H1 (cell line): ENCODE results near the gene NEDD9. TPM values are rescaled to one million over a fixed set of nuclear protein-coding genes. Genes with fewer than 3 reads are reported as not detected.

ENCODE experiments used
- CTCF ChIA-PET: fragments of 300-600 bp; sonication (Branson Sonifier 250); formaldehyde crosslinking; loops from one replicate; lab custom pipeline; 2021; ENCODE audit not compliant: partially characterized antibody; lab: Charles Lee
- POLR2A ChIA-PET: fragments of 300-600 bp; sonication (Branson Sonifier 250); formaldehyde crosslinking; loops from one replicate; lab custom pipeline; 2021; ENCODE audit warnings: inconsistent platforms; ENCODE audit not compliant: partially characterized antibody; lab: Charles Lee
- DNase-seq, 2 experiments: peaks; one replicate each; pipeline versions ENCODE4 v3.0.0 to v3.0.0-alpha.2; 2010 to 2022; ENCODE audit warnings: low spot score in 2 of 2, low read depth in 1 of 2, mixed read lengths in 1 of 2
- FAIRE-seq: peaks from 2 replicates; lab custom pipeline; 2011; peaks lifted over from hg19 to GRCh38; lab: Jason Lieb, UNC
- H2AFZ ChIP-seq: 2 replicates; pipeline ENCODE4 v1.8.1; 2012; ENCODE audit warnings: low read length, inconsistent platforms
- H2AK5ac ChIP-seq: 2 replicates; pipeline ENCODE4 v1.6.1; 2013; ENCODE audit warnings: low read depth, low read length
- H2BK120ac ChIP-seq: replicated peaks from 2 replicates; pipeline ENCODE3; 2013; ENCODE audit warnings: low read depth, low read length, inconsistent platforms
- H2BK12ac ChIP-seq: 2 replicates; pipeline ENCODE4 v1.6.1; 2013; ENCODE audit warnings: low read depth, low read length
- H2BK15ac ChIP-seq: 2 replicates; pipeline ENCODE4 v1.6.1; 2013; ENCODE audit warnings: low read length
- H2BK20ac ChIP-seq: 2 replicates; pipeline ENCODE4 v1.6.1; 2013; ENCODE audit warnings: low read length
- H2BK5ac ChIP-seq: 2 replicates; pipeline ENCODE4 v1.6.1; 2013; ENCODE audit warnings: low read depth, low read length
- H3K14ac ChIP-seq: 2 replicates; pipeline ENCODE4 v1.6.1; 2013; ENCODE audit warnings: inconsistent platforms; ENCODE audit not compliant: insufficient read length
- H3K18ac ChIP-seq: 2 replicates; pipeline ENCODE4 v1.6.1; 2013; ENCODE audit warnings: low read length; ENCODE audit errors: extremely low read depth
- H3K23ac ChIP-seq: 2 replicates; pipeline ENCODE4 v1.6.1; 2013; ENCODE audit warnings: inconsistent platforms; ENCODE audit not compliant: insufficient read length
- H3K23me2 ChIP-seq: 2 replicates; pipeline ENCODE4 v1.6.1; 2013; ENCODE audit warnings: low read depth, low read length
- H3K27ac ChIP-seq: 2 replicates; pipeline ENCODE4 v1.6.1; 2011; ENCODE audit warnings: low read depth, low read length, inconsistent platforms
- H3K27me3 ChIP-seq, 4 experiments: replicated peaks in 1 of 4; 1 replicate in 1 of 4; 2 replicates in 3 of 4; pipeline versions ENCODE4 v1.6.1 to v1.8.1; 2011 to 2013; ENCODE audit warnings: low read length in 3 of 4, mild to moderate bottlenecking in 3 of 4, inconsistent platforms in 2 of 4, mixed read lengths in 2 of 4, moderate library complexity in 1 of 4; ENCODE audit not compliant: control insufficient read depth in 3 of 4, insufficient read depth in 3 of 4; ENCODE audit errors: extremely low read depth in 1 of 4
- H3K36me3 ChIP-seq, 4 experiments: 2 replicates each; pipeline versions ENCODE4 v1.6.1 to v1.8.1; 2011 to 2013; ENCODE audit warnings: mild to moderate bottlenecking in 4 of 4, low read length in 3 of 4, moderate library complexity in 2 of 4, control low read depth in 1 of 4, inconsistent platforms in 1 of 4; ENCODE audit not compliant: insufficient read depth in 4 of 4, control insufficient read depth in 2 of 4
- H3K4ac ChIP-seq: replicated peaks from 2 replicates; pipeline ENCODE3; 2013; ENCODE audit warnings: low read length, low read depth, mixed read lengths, inconsistent platforms; ENCODE audit not compliant: insufficient read length
- H3K4me1 ChIP-seq, 4 experiments: replicated peaks in 1 of 4; 1 replicate in 1 of 4; 2 replicates in 3 of 4; pipeline versions ENCODE4 v1.6.1 to v1.8.1; 2011 to 2013; ENCODE audit warnings: low read length in 3 of 4, inconsistent platforms in 2 of 4, mixed read lengths in 1 of 4; ENCODE audit not compliant: insufficient read depth in 4 of 4, control insufficient read depth in 3 of 4
- H3K4me2 ChIP-seq, 2 experiments: 2 replicates each; pipeline versions ENCODE4 v1.6.1 to v1.8.1; 2011 to 2013; ENCODE audit warnings: low read depth in 2 of 2, low read length in 2 of 2, control low read depth in 1 of 2, inconsistent platforms in 1 of 2, mild to moderate bottlenecking in 1 of 2; ENCODE audit not compliant: insufficient read depth in 1 of 2
- H3K4me3 ChIP-seq, 4 experiments: fragments of 200-600, 300-600 bp in 1 of 4; sonication (generic), shearing (Covaris generic), sonication (Bioruptor Twin) in 1 of 4; 2 replicates each; pipeline versions ENCODE4 v1.5.1 to v1.8.1; 2011 to 2016; ENCODE audit warnings: low read length in 4 of 4, low read depth in 3 of 4, control low read depth in 2 of 4, inconsistent platforms in 2 of 4, mild to moderate bottlenecking in 2 of 4, mixed read lengths in 1 of 4, moderate library complexity in 1 of 4; ENCODE audit not compliant: insufficient read depth in 2 of 4; ENCODE audit errors: extremely low read depth in 1 of 4
- H3K56ac ChIP-seq: replicated peaks from 2 replicates; pipeline ENCODE3; 2013; ENCODE audit warnings: low read depth, mild to moderate bottlenecking, mixed read lengths, low read length, inconsistent platforms; ENCODE audit not compliant: insufficient read length
- H3K79me1 ChIP-seq: 2 replicates; pipeline ENCODE4 v1.6.1; 2013; ENCODE audit warnings: low read depth, low read length, control low read depth
- H3K79me2 ChIP-seq, 2 experiments: 2 replicates each; pipeline versions ENCODE4 v1.6.1 to v1.8.1; 2012 to 2013; ENCODE audit warnings: low read length in 2 of 2, mild to moderate bottlenecking in 2 of 2, inconsistent platforms in 1 of 2; ENCODE audit not compliant: insufficient read depth in 2 of 2, control insufficient read depth in 1 of 2
- H3K9ac ChIP-seq, 4 experiments: replicated peaks in 1 of 4; 1 replicate in 1 of 4; 2 replicates in 3 of 4; pipeline versions ENCODE4 v1.6.1 to v1.8.1; 2011 to 2013; ENCODE audit warnings: low read depth in 3 of 4, low read length in 3 of 4, control low read depth in 2 of 4, mild to moderate bottlenecking in 2 of 4, moderate library complexity in 2 of 4, inconsistent platforms in 1 of 4; ENCODE audit errors: extremely low read depth in 1 of 4
- H3K9me3 ChIP-seq, 2 experiments: 2 replicates each; pipeline versions ENCODE4 v1.6.1 to v1.8.1; 2012 to 2013; ENCODE audit warnings: mild to moderate bottlenecking in 2 of 2, moderate library complexity in 2 of 2, control low read depth in 1 of 2, inconsistent platforms in 1 of 2, low read depth in 1 of 2, low read length in 1 of 2, mixed read lengths in 1 of 2; ENCODE audit not compliant: insufficient read depth in 2 of 2
- H4K20me1 ChIP-seq, 2 experiments: replicated peaks in 1 of 2; 2 replicates each; pipeline versions ENCODE3 to v1.8.1; 2011 to 2013; ENCODE audit warnings: inconsistent platforms in 2 of 2, low read length in 2 of 2, mild to moderate bottlenecking in 1 of 2; ENCODE audit not compliant: insufficient read depth in 2 of 2, control insufficient read depth in 1 of 2
- H4K5ac ChIP-seq: 2 replicates; pipeline ENCODE4 v1.6.1; 2013; ENCODE audit warnings: low read length, low read depth, mixed read lengths, inconsistent platforms; ENCODE audit not compliant: insufficient read length
- H4K8ac ChIP-seq: 2 replicates; pipeline ENCODE4 v1.8.0; 2013; ENCODE audit warnings: mild to moderate bottlenecking, moderate library complexity, low read length, inconsistent platforms; ENCODE audit not compliant: insufficient read depth; ENCODE audit errors: extremely low read depth
- H4K91ac ChIP-seq: replicated peaks from 2 replicates; pipeline ENCODE3; 2013; ENCODE audit warnings: low read length, mixed read lengths, inconsistent platforms; ENCODE audit not compliant: insufficient read length
- ASH2L ChIP-seq: fragments of 200-600, 300-600 bp; sonication (generic); IDR thresholded peaks from one replicate; pipeline ENCODE4 v1.7.1; 2017; ENCODE audit warnings: low read length
- BCL11A ChIP-seq, 2 experiments: IDR thresholded peaks; one replicate each; pipeline ENCODE4 v1.6.1; 2011; ENCODE audit warnings: low read depth in 2 of 2, low read length in 2 of 2, mild to moderate bottlenecking in 2 of 2
- CHD1 ChIP-seq: IDR thresholded peaks from 2 replicates; pipeline ENCODE4 v1.6.1; 2012; ENCODE audit warnings: low read depth, low read length, improper control_type of control experiment
- FOSL1 ChIP-seq: IDR thresholded peaks from 2 replicates; pipeline ENCODE4 v1.6.1; 2011; ENCODE audit warnings: mild to moderate bottlenecking, low read depth, low read length, moderate library complexity; ENCODE audit not compliant: insufficient read depth
- GABPA ChIP-seq: IDR thresholded peaks from 2 replicates; pipeline ENCODE4 v1.6.1; 2011; ENCODE audit warnings: mild to moderate bottlenecking, low read length, moderate library complexity, borderline replicate concordance; ENCODE audit not compliant: insufficient read depth
- GTF2F1 ChIP-seq: IDR thresholded peaks from 2 replicates; pipeline ENCODE4 v1.6.1; 2012; ENCODE audit warnings: low read depth, low read length, improper control_type of control experiment, borderline replicate concordance
- JUN ChIP-seq: IDR thresholded peaks from 2 replicates; pipeline ENCODE4 v1.6.1; 2011; ENCODE audit warnings: low read depth, mild to moderate bottlenecking, improper control_type of control experiment, low read length
- JUND ChIP-seq: IDR thresholded peaks from 2 replicates; pipeline ENCODE4 v1.6.1; 2011; ENCODE audit warnings: mild to moderate bottlenecking, improper control_type of control experiment, low read length
- MAFK ChIP-seq: IDR thresholded peaks from 2 replicates; pipeline ENCODE4 v1.6.1; 2012; ENCODE audit warnings: low read depth, mild to moderate bottlenecking, improper control_type of control experiment, low read length
- RXRA ChIP-seq: IDR thresholded peaks from 2 replicates; pipeline ENCODE4 v1.6.1; 2011; ENCODE audit warnings: low read depth, mild to moderate bottlenecking, low read length, moderate library complexity; ENCODE audit not compliant: insufficient read depth
- USF2 ChIP-seq: IDR thresholded peaks from 2 replicates; pipeline ENCODE4 v1.6.1; 2011; ENCODE audit warnings: low read length, improper control_type of control experiment
- YY1 ChIP-seq: IDR thresholded peaks from 2 replicates; pipeline ENCODE4 v1.6.1; 2011; ENCODE audit warnings: low read depth, mild to moderate bottlenecking, low read length
- WGBS, 2 experiments: shearing (Covaris generic) in 1 of 2; methylation state at CpG; one replicate each; pipeline versions ENCODE4 v1.1.6 to v1.1.7; 2013 to 2015; ENCODE audit warnings: low lambda C conversion rate in 2 of 2, mixed read lengths in 2 of 2, inconsistent platforms in 1 of 2, low coverage in 1 of 2, missing lambda C conversion rate in 1 of 2; ENCODE audit not compliant: insufficient replicate concordance in 2 of 2, insufficient coverage in 1 of 2, insufficient read length in 1 of 2; ENCODE audit errors: extremely low coverage in 1 of 2, missing lambda C conversion rate in 1 of 2; 5-methylcytosine and 5-hydroxymethylcytosine counted together
- polyA plus RNA-seq, 7 experiments: library from polyadenylated mRNA; depleted of rRNA in 3 of 7; stranded (reverse) in 5 of 7; unstranded in 2 of 7; fragments of >200 nt in 5 of 7; fragments of 200-250 nt in 2 of 7; gene quantifications; 1 replicate in 5 of 7; 2 replicates in 1 of 7; 4 replicates in 1 of 7; pipeline versions ENCODE4 v1.2.1 to v1.2.3, GENCODE V29; 2011 to 2013; ENCODE audit warnings: missing spikeins in 2 of 7, mixed read lengths in 2 of 7
- total RNA-seq: library from RNA; stranded (reverse); fragmentation: NEBNext Ultra II Directional; extraction: Animal tissue kit (Norgen Biotek cat#: 25700); gene quantifications from 2 replicates; pipeline ENCODE4 v1.2.1, GENCODE V29; 2021

Gene NEDD9
- total and polyA plus RNA-seq, 2 of the 8 experiments (the other 6 are each of a cell fraction or from before 2014, with no cell fraction given), result 3.6 to 12.0 TPM

DNA sequence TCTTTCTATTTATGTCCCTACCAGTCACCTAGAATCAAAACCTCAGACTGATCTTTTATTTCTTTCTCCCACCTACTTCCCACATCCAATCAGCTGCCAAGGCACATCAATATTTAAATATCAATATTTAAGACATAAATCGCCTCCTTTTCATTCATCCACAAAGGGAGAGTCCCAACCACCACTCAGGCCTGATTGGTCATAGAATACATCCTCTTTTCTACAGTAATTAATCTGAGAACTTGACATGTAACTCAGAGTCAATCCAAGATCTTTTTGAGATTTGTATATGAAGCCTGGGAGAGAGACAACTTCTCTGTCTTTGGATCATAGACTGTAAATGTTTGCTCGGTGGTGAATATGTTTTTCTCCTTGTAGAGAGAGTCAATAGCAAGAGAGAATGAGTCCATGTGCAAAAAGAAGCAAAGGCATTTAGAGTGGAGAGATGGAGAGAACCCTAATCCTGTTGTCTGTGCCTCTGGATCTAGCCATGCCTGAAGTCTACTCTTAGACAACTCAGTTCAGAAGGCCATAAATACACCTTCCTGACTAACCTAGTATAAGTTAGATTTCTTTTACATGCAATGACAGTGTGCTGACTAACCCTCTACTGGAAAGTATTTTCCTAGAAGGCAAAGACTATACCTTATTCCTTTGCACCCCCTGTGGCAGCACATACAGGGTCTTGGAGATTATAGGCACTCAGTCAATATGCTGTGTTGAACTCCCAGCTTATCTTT is 12.1 kb upstream of the NEDD9 start:
- no peak overlapping the region for H3K18ac ChIP-seq
- no peaks in the 10 kb centered on the region for H3K23me2 ChIP-seq
- CTCF ChIA-PET, result interaction anchor here (0.5 to 1.3 kb wide), 2 partner anchors 9 to 28 kb away, joined by 3 read pairs; no protein-coding TSS in a partner anchor
- no peak overlapping the region for H4K91ac ChIP-seq
- no peak overlapping the region for H2AK5ac ChIP-seq
- H3K14ac ChIP-seq, result no peak overlapping the region
- no peak overlapping the region for H3K9ac ChIP-seq
- H3K79me2 ChIP-seq, result no peaks in the 10 kb centered on the region
- H3K9me3 ChIP-seq, result peaks cover 0 to 3% of the 10 kb centered on the region in 2 experiments; a peak in 2 of 4 replicates
- H3K36me3 ChIP-seq, result no peaks in the 10 kb centered on the region
- H3K56ac ChIP-seq, result no peak overlapping the region
- H4K8ac ChIP-seq, result no peak overlapping the region
- H2BK12ac ChIP-seq, result no peak overlapping the region
- no peak overlapping the region for H2BK20ac ChIP-seq
- H3K23ac ChIP-seq, result no peak overlapping the region
- H3K4me3 ChIP-seq, result no peak overlapping the region
- POLR2A ChIA-PET, result no interaction called here
- no peak overlapping the region for H2AFZ ChIP-seq
- peaks cover 0 to 7% (median 5%) of the 10 kb centered on the region in 4 experiments; a peak in 4 of 7 replicates for H3K27me3 ChIP-seq
- no peak overlapping the region for H3K4ac ChIP-seq
- 37% methylated on average over 2 of the region's 2 CpGs; no CpG with 5 or more reads in 1 of the 2 experiments for WGBS, 2 experiments
- H4K20me1 ChIP-seq, result no peaks in the 10 kb centered on the region
- H3K4me1 ChIP-seq, result peaks cover 0 to 3% (median 1%) of the 10 kb centered on the region in 4 experiments; a peak in 4 of 7 replicates
- no peak overlapping the region for H2BK15ac ChIP-seq
- DNase-seq (no peak), FAIRE-seq (no peak)
- no peak overlapping the region for H2BK120ac ChIP-seq
- H3K4me2 ChIP-seq, result no peak overlapping the region
- no peak overlapping the region for H2BK5ac ChIP-seq
- no peaks in the 10 kb centered on the region for H3K79me1 ChIP-seq
- no peak overlapping the region for H4K5ac ChIP-seq
- H3K27ac ChIP-seq, result no peak overlapping the region
- TF ChIP-seq ASH2L (no peak), YY1 (no peak), MAFK (no peak), JUND (no peak), FOSL1 (no peak), GABPA (no peak), JUN (no peak), USF2 (no peak), BCL11A (IDR thresholded peaks at IDR 0.05; ENCODE audit: low read depth in 2 of 2, low read length in 2 of 2) (no peak), GTF2F1 (no peak), CHD1 (no peak), RXRA (no peak)
